ENCODE measurements around the gene BBS9.
A peak's percentile ranks its signal among the peaks of the same experiment; 100 is the strongest.

BBS9 gene

DNA sequence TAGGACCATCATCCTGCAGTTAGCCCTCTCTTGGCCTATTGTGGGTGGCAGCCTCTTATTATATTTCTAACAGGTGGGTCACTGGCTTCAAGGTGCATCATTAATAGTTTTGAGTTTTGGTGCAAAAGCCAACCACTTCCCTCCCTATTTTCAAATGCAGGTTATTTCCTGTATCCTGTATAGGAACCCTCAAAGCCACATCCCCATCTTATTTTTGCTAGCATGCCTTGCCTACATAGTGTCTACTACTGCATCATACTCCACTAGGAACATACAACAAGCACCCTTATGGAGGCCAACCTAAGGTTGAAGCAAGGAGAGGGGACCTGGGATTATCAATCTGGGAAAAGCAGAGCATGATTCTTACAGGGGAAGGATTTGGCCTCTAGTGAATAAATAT lies 264.4 kb downstream of the BBS9 start:
- H3K18ac ChIP-seq (ENCODE audit: low read depth in 1 of 2, low read length in 2 of 2) = no peak overlapping the region
- no peak overlapping the region for H4K91ac ChIP-seq (ENCODE audit: low read length)
- no peak for DNase-seq
- no peak overlapping the region for H2AK5ac ChIP-seq (ENCODE audit: low read length, severe bottlenecking)
- H2BK120ac ChIP-seq (ENCODE audit: low read depth, low read length) = no peak overlapping the region
- no peak overlapping the region for H3K4ac ChIP-seq (ENCODE audit: low read depth in 1 of 2, low read length in 2 of 2)
- H3K4me2 ChIP-seq (ENCODE audit: low read length, poor library complexity, severe bottlenecking) = no peak overlapping the region
- no peak overlapping the region for H3K4me3 ChIP-seq (ENCODE audit: insufficient read depth in 1 of 2, low read depth in 1 of 2, low read length in 2 of 2)
- H3K27me3 ChIP-seq (ENCODE audit: control insufficient read depth in 1 of 2, insufficient read depth in 1 of 2, low read length in 2 of 2) = no peaks in the 10 kb centered on the region
- no peak overlapping the region for H3K9ac ChIP-seq (ENCODE audit: low read length)
- H3K14ac ChIP-seq (ENCODE audit: low read length in 2 of 2) = no peak overlapping the region
- peaks cover 4% of the 10 kb centered on the region for H3K9me3 ChIP-seq (ENCODE audit: control insufficient read depth, low read length)
- peaks cover 0 to 5% of the 10 kb centered on the region in 2 experiments for H3K36me3 ChIP-seq (ENCODE audit: control insufficient read depth in 1 of 2, insufficient read depth in 2 of 2, low read depth in 1 of 2, low read length in 2 of 2)
- no peak overlapping the region for H4K8ac ChIP-seq (ENCODE audit: low read length)
- no peaks in the 10 kb centered on the region for H3K79me1 ChIP-seq (replicated peaks; ENCODE audit: low read length, poor library complexity, severe bottlenecking)
- no peak overlapping the region for H3K23ac ChIP-seq (ENCODE audit: low read length in 2 of 2)
- H3K27ac ChIP-seq (ENCODE audit: low read length, poor library complexity, severe bottlenecking) = no peak overlapping the region
- H2BK12ac ChIP-seq (ENCODE audit: low read length in 2 of 2) = no peak overlapping the region
- no peak overlapping the region for H2BK5ac ChIP-seq (ENCODE audit: low read depth, low read length, poor library complexity, severe bottlenecking)
- H2AFZ ChIP-seq (ENCODE audit: low read depth, low read length) = no peak overlapping the region
- peaks cover 3% of the 10 kb centered on the region for H3K4me1 ChIP-seq (ENCODE audit: control insufficient read depth, insufficient read depth, low read depth, low read length)
- H2BK15ac ChIP-seq (ENCODE audit: low read depth, poor library complexity, severe bottlenecking) = no peak overlapping the region

DNA sequence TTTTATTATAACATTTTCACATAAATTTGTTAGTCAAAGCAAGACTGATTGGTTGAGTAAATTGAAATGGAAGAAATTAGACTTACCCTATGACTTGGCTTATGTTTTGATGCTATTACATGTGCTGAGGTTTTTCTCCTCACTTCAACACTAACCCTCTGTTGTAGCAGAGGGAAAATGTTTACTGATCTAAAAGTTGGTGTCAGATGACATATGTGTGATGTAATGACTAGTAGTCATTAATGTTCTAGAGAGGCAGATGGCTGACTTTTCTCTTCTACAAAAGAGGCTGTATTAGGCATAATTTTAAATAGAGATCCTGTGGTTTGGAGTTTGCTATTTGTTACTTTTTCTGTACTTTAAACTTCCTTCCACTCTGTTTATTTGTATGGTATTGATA lies 266.0 kb downstream of the BBS9 start:
- no peak overlapping the region for H3K14ac ChIP-seq (ENCODE audit: low read length in 2 of 2)
- no peak overlapping the region for H3K27ac ChIP-seq (ENCODE audit: low read length, poor library complexity, severe bottlenecking)
- peaks cover 0 to 5% of the 10 kb centered on the region in 2 experiments for H3K36me3 ChIP-seq (ENCODE audit: control insufficient read depth in 1 of 2, insufficient read depth in 2 of 2, low read depth in 1 of 2, low read length in 2 of 2)
- peak; percentile 13 for DNase-seq
- no peaks in the 10 kb centered on the region for H3K27me3 ChIP-seq (ENCODE audit: control insufficient read depth in 1 of 2, insufficient read depth in 1 of 2, low read length in 2 of 2)
- no peaks in the 10 kb centered on the region for H3K79me1 ChIP-seq (replicated peaks; ENCODE audit: low read length, poor library complexity, severe bottlenecking)
- no peak overlapping the region for H2AK5ac ChIP-seq (ENCODE audit: low read length, severe bottlenecking)
- no peak overlapping the region for H2BK12ac ChIP-seq (ENCODE audit: low read length in 2 of 2)
- H3K4me3 ChIP-seq (ENCODE audit: insufficient read depth in 1 of 2, low read depth in 1 of 2, low read length in 2 of 2) = no peak overlapping the region
- H4K8ac ChIP-seq (ENCODE audit: low read length) = no peak overlapping the region
- peaks cover 3% of the 10 kb centered on the region for H3K4me1 ChIP-seq (ENCODE audit: control insufficient read depth, insufficient read depth, low read depth, low read length)
- H3K4me2 ChIP-seq (ENCODE audit: low read length, poor library complexity, severe bottlenecking) = no peak overlapping the region
- H2BK5ac ChIP-seq (ENCODE audit: low read depth, low read length, poor library complexity, severe bottlenecking) = no peak overlapping the region
- H4K91ac ChIP-seq (ENCODE audit: low read length) = no peak overlapping the region
- no peak overlapping the region for H3K23ac ChIP-seq (ENCODE audit: low read length in 2 of 2)
- no peak overlapping the region for H2AFZ ChIP-seq (ENCODE audit: low read depth, low read length)
- H3K18ac ChIP-seq (ENCODE audit: low read depth in 1 of 2, low read length in 2 of 2) = no peak overlapping the region
- peaks cover 4% of the 10 kb centered on the region for H3K9me3 ChIP-seq (ENCODE audit: control insufficient read depth, low read length)
- no peak overlapping the region for H3K9ac ChIP-seq (ENCODE audit: low read length)
- no peak overlapping the region for H3K4ac ChIP-seq (ENCODE audit: low read depth in 1 of 2, low read length in 2 of 2)
- no peak overlapping the region for H2BK120ac ChIP-seq (ENCODE audit: low read depth, low read length)
- no peak overlapping the region for H2BK15ac ChIP-seq (ENCODE audit: low read depth, poor library complexity, severe bottlenecking)

DNA sequence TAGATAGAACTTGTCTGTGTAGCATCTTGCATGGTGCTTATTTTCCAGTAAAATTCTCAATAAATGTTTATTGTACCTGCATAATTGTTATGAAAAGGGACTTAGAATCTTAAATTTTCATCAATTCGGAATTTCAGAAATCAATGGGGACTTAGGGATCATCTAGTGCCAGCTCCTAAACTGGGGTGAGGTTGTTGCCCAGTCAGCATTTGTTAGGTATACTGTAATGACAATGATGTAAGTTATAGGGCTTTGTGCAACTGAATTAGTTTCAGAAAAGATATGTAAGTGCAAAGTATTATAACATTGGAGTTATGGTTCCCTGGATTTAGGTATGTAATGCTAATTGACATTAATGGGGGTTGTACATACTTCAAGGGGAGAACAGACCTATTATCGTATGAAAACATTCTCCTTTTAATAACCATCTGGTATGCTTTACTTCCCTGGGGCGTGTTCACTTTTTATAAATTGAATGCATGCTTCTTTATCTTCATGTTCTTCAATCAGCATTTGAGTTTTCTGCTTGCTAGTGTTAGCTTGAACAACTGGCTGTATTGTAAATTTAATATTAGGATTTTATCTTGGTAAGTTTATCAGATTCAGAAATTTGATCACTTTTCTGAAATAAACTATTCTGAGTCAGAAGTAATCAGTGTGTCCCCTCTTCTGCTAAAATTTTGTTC lies 270.3 kb downstream of the BBS9 start:
- H3K36me3 ChIP-seq (ENCODE audit: control insufficient read depth in 1 of 2, insufficient read depth in 2 of 2, low read depth in 1 of 2, low read length in 2 of 2) = peaks cover 0 to 5% of the 10 kb centered on the region in 2 experiments
- H3K18ac ChIP-seq (ENCODE audit: low read depth in 1 of 2, low read length in 2 of 2) = no peak overlapping the region
- H3K9me3 ChIP-seq (ENCODE audit: control insufficient read depth, low read length) = peaks cover 4% of the 10 kb centered on the region
- no peak for DNase-seq
- 95% methylated on average over 2 of the region's 3 CpGs for WGBS
- H3K4me3 ChIP-seq (ENCODE audit: insufficient read depth in 1 of 2, low read depth in 1 of 2, low read length in 2 of 2) = no peak overlapping the region
- no peak overlapping the region for H3K27ac ChIP-seq (ENCODE audit: low read length, poor library complexity, severe bottlenecking)
- H4K8ac ChIP-seq (ENCODE audit: low read length) = no peak overlapping the region
- H3K4ac ChIP-seq (ENCODE audit: low read depth in 1 of 2, low read length in 2 of 2) = no peak overlapping the region
- H3K23ac ChIP-seq (ENCODE audit: low read length in 2 of 2) = no peak overlapping the region
- H3K9ac ChIP-seq (ENCODE audit: low read length) = no peak overlapping the region
- no peak overlapping the region for H2BK15ac ChIP-seq (ENCODE audit: low read depth, poor library complexity, severe bottlenecking)
- H3K4me1 ChIP-seq (ENCODE audit: control insufficient read depth, insufficient read depth, low read depth, low read length) = no peaks in the 10 kb centered on the region
- no peak overlapping the region for H2AK5ac ChIP-seq (ENCODE audit: low read length, severe bottlenecking)
- no peaks in the 10 kb centered on the region for H3K27me3 ChIP-seq (ENCODE audit: control insufficient read depth in 1 of 2, insufficient read depth in 1 of 2, low read length in 2 of 2)
- no peak overlapping the region for H2BK120ac ChIP-seq (ENCODE audit: low read depth, low read length)
- no peak overlapping the region for H3K4me2 ChIP-seq (ENCODE audit: low read length, poor library complexity, severe bottlenecking)
- H2BK12ac ChIP-seq (ENCODE audit: low read length in 2 of 2) = no peak overlapping the region
- no peaks in the 10 kb centered on the region for H3K79me1 ChIP-seq (replicated peaks; ENCODE audit: low read length, poor library complexity, severe bottlenecking)
- no peak overlapping the region for H2AFZ ChIP-seq (ENCODE audit: low read depth, low read length)
- H2BK5ac ChIP-seq (ENCODE audit: low read depth, low read length, poor library complexity, severe bottlenecking) = no peak overlapping the region
- no peak overlapping the region for H4K91ac ChIP-seq (ENCODE audit: low read length)
- H3K14ac ChIP-seq (ENCODE audit: low read length in 2 of 2) = no peak overlapping the region

DNA sequence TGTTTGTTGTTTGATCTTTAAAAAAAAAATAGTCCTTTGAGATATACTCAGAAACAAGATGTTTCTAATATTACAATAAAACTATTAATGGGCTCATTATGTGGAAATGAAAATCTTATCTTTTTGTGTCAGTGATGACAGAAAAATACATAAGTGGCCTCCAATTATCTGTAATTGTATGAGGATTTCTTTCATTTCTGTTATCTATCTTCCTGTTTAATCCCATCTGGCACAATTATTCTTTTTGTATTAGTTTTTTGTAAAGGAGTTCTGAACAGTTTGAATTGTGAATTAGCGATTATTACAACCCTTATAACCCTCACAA lies 270.8 kb downstream of the BBS9 start:
- Histone ChIP-seq H3K18ac (ENCODE audit: low read depth in 1 of 2, low read length in 2 of 2) (no peak overlapping the region), H3K27me3 (ENCODE audit: control insufficient read depth in 1 of 2, insufficient read depth in 1 of 2, low read length in 2 of 2) (no peaks in the 10 kb centered on the region), H3K4me1 (ENCODE audit: control insufficient read depth, insufficient read depth, low read depth, low read length) (no peaks in the 10 kb centered on the region), H3K14ac (ENCODE audit: low read length in 2 of 2) (no peak overlapping the region), H2BK12ac (ENCODE audit: low read length in 2 of 2) (no peak overlapping the region), H3K23ac (ENCODE audit: low read length in 2 of 2) (no peak overlapping the region), H3K4me2 (ENCODE audit: low read length, poor library complexity, severe bottlenecking) (no peak overlapping the region), H4K8ac (ENCODE audit: low read length) (no peak overlapping the region), H2AK5ac (ENCODE audit: low read length, severe bottlenecking) (no peak overlapping the region), H2BK15ac (ENCODE audit: low read depth, poor library complexity, severe bottlenecking) (no peak overlapping the region), H2BK120ac (ENCODE audit: low read depth, low read length) (no peak overlapping the region), H3K9me3 (ENCODE audit: control insufficient read depth, low read length) (peaks cover 4% of the 10 kb centered on the region), H3K4me3 (ENCODE audit: insufficient read depth in 1 of 2, low read depth in 1 of 2, low read length in 2 of 2) (no peak overlapping the region), H3K4ac (ENCODE audit: low read depth in 1 of 2, low read length in 2 of 2) (no peak overlapping the region), H2AFZ (ENCODE audit: low read depth, low read length) (no peak overlapping the region), H3K27ac (ENCODE audit: low read length, poor library complexity, severe bottlenecking) (no peak overlapping the region), H3K36me3 (ENCODE audit: control insufficient read depth in 1 of 2, insufficient read depth in 2 of 2, low read depth in 1 of 2, low read length in 2 of 2) (peaks cover 0 to 5% of the 10 kb centered on the region in 2 experiments), H3K79me1 (replicated peaks; ENCODE audit: low read length, poor library complexity, severe bottlenecking) (no peaks in the 10 kb centered on the region), H2BK5ac (ENCODE audit: low read depth, low read length, poor library complexity, severe bottlenecking) (no peak overlapping the region), H4K91ac (ENCODE audit: low read length) (no peak overlapping the region), H3K9ac (ENCODE audit: low read length) (no peak overlapping the region)
- no CpG with 5 or more reads among the region's 1 CpG for WGBS
- DNase-seq = no peak
